GM19455 (cell line): Measurements from ENCODE around the gene C2orf72.

Experiments used
- ATAC-seq: cut with Tn5 transposase; IDR thresholded peaks from one replicate; pipeline ENCODE4 v1.9.1; 2021; ENCODE audit not compliant: unreplicated experiment

C2orf72 gene

DNA sequence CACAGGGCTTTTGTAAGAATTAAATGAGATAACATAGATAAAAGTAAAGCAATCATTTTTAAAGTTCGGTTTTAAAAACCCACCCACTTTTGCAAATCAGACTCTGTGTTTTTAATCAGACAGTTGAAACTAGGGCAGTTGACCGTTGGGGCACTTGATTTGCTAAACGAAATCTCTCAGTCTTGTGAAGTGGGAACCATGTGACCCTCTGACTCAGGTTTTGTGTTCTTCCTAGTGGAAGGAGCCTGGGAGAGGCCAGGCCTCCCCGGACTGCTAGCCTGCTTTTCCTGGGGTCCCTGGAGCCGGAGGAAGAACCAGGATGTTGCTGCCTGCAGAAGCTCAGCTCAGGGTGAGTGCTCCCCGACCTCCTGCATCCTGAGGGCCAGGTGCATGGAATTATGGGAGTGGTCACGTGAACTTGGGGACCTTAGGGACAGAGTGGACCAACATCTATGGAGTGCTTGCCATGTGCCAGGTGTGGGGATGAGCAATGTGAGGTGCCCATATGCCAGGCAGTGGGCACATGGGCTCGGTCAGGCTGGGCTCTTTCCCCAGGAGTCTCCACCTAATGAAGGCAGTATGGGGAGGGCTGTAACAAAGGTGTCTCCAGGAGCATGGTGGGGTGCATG is 3.9 kb downstream of the C2orf72 start:
- no peak for ATAC-seq

DNA sequence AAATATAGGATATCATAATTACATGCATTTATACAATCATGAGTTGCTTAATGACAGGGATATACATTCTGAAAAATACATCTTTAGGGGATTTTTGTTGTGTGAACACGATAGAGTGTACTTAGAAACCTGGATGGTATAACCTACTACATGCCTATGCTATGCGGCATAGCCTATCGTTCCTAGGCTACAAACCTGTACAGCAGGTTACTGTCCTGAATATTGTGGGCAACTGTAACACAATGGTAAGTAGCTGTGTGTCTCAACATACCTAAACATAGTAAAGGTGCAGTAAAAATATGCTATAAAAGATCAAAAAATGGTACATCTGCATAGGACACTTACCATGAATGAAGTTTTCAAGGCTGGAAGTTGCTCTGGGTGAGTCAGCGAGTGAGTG is 6.5 kb downstream of the C2orf72 start:
- ATAC-seq, result no peak

DNA sequence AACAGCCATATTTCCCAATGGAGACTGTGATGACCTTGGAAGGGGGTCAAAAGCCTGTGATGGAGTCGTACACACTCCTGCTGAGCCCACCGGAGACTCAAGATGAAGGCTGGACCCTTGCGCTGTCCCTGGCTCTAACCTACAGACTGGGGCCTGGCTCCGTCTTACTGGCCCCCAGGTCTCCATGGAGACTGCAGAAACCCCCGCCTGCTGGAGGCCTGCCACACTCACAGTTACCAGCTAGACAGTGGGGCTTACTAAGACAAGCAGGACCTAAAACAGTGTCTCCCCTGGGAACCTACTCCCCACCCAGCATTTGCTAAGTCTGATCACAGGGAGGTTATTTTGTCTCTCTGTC is 9.6 kb downstream of the C2orf72 start:
- ATAC-seq, result no peak

DNA sequence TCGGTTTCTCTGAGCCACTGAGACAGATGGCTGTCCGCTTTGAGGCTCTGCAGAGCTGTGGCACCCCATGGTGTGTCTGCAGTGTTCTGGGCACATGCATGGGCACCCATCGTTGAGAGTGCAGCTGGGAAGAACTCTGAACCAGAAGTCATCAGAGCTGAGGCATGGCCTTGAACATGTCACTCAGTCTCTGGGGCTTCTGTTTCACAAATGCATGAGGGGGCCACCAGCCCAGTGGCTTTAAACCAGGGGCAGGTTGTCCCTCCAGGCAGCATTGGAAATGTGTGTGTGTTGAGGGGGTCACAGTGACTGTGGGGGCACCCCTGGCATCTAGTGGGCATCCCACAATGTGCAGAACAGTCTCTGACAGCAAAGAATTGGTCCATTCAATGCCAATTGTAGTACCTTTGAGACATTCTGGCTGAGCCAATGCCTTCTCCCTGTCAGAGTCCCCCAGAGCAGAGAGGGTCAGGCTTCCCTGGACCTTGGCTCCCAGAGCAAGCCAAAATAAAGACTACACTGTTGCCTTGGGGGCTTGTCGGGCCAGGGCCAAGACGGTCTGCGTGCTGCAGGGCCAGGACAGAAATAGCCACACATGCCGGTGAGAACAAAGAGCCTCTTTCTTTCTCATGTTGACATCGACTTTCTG is 10.1 kb downstream of the C2orf72 start:
- ATAC-seq, result no peak

DNA sequence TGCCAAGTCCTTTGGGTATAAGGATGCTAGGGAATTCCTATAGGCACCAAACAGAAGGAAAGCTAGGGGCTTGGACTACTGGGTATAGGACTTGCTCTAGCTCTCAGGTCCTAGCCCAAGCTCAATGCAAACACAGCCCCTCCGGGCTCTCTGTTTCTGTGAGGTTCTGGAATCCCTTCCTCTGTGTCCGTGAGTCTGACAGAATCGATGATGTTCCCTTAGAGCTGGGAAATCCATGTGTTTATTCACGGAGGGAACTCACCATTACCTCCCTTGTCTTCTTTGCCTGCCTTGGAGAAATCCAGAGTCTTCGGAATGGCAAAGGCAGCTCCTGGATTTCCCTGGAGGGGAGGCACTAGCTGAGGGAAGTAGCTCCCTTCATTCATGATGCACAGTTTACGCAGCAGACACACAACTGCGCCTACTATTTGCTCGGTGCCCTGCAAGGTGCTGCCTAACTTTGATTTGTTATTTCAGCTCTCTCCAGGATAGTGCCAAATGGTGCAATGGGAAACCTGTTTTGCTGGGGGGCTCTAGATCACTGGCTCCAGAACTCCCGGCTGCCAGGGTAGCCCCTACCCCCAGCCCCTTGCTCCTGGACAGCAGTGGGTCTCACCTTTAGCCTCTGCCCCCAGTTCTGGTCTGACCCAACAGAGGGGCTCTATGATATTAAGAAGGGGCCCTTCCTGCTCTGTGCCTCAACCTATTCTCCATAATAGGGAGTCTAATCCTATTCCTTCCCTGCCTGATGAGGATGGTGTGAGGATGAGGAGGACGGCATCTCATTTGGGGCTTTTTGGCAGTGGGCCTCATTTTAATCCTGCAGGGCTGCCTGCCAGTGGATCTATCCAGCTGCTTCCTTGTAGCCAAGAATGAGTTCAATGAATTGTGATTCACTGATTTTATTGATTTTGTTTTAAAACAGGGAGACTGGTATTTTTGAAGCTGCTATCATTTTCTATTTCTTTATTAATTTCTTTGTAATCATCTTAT is 10.9 kb downstream of the C2orf72 start:
- no peak for ATAC-seq

- ATAC-seq, result no peak
These were observed 12.1 kb downstream of the C2orf72 start for GRCh38 chr2:231049286-231050017.

DNA sequence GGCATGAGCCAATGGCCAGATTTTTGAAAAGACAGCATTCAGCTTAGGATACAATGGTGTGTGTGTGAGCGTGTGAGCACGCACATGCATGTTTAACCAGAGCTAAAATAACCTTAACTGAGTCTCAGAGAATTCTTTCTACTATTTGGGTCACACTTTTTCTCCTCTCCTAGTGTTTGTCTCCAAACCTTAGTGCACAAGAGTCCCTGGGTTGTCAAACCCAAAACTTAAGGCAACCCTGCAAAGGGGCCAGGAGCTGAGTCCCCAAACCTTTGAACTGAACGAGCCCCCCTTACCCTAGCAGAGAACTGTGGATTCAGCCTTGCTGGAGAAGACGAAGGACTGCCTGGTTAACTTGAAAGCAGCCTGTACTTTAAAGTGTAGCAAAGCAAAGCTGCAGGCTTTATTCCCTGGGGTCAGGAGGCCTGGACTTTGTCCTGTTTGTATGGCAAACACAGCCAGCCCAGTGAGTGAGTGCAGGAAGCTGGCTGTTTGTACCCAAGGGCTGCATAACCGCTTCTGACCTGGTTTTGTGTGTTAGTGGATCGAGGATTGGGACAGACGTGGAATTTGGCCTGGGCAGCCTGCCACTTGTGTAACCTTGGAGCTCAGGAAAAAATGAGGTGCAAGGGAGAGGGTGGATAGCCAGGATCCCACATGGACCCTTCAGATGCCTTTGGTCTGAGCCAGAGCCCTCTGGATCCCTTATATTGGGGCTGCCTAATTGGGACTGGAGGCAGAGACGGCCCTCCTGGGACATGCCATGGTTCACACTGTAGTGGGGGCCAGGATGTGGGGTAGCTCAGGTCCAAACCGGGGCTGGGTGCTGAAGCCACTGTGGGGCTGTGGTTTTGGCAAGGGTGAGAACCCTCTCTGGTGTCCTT is 12.9 kb downstream of the C2orf72 start:
- no peak for ATAC-seq

DNA sequence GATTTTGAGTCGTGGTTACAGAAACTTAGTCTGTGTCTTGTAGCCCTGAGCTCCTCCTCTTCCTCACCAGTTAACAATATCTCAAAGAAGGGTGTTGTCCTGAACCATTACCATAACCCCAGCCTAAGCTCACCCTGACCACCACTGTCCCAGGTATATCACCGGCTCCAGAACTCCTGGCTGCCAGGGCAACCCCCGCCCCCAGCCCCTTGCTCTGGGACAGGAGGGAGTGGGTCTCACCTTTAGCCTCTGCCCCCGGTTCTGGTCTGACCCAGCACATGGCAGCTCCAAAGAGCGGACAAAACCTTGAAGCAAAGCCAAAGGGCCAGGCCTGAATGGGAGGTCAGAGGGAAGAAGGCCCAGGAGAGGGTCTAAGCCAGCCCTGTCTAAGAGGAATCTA is 13.8 kb downstream of the C2orf72 start:
- no peak for ATAC-seq

- ATAC-seq, result peak; percentile 65
These were observed 15.4 kb downstream of the C2orf72 start for GRCh38 chr2:231052494-231053451.

DNA sequence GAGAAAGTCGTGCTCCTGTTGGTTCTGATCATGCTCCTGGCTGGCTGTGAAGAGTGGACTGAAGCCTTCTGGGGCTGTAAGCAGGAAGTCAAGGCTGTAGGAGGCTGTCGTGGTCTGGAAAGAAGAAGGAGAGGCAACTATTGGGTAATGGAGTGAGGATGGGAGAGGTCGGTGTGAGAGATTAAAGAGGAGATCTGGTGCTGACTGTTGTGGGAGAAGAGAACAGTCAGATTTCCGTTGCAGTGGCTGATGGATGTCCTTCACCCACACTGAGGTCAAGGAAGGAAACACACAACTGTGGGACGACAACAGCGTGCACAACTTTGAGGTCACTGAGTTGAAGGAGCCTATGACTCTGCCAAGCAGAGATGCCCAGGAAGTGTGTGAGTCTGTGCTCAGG is 16.5 kb downstream of the C2orf72 start:
- ATAC-seq, result no peak

DNA sequence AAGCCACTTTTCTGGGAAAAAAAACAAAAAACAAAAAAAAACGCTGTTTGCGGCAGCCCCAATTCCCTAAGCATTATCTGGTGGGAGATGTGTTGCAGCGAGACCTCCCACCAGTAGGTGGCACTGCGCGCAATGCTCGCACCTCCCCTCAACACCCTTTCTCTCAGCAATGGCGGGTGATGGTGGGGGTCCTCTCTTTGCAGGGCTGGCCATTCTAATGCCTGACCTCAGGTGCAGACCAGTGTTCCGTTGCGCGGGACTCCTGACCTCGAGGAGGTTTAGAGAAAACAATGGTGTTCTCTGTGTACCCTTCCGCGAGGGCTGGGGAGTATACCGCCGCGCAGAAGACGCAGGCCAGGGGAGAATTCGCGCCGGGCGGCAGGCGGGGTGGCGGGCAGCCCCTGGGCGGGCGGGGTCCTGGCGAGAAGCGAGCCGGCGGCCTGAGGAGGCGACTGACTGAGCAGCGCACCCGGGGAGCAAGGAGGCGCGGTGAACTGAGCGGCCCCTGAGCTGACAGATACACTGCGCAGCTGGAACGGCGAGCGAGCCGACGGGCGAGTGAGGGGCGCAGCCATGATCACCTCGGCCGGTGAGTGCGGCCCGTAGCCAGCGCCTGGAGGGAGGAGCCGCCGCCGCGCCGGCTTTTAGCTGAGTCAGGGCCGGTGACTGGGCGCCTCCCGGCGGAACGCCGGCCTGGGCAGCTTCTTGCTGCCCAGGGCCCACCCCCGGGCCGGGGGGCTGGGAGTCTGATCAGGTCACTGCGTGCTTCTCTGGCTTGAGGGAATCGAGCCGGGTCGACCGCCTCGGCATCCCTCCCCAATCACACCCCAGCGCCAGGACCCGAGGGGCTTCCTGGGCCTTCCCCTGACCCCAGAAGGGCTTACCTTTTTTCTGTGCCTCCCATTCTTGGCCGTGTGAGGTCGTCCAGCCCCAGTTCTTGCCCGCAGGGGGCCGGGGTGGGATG is 19.4 kb downstream of the C2orf72 start, which contains the start of gene PSMD1:
TSS of gene PSMD1 (plus strand) at position 415 of the 964 bp plus-strand sequence. CDS start at position 574, 159 bp downstream.
- ATAC-seq, result peak; percentile 74

GRCh38 chr2:231057590-231057989 is 20.3 kb downstream of the C2orf72 start:
- no peak for ATAC-seq

GRCh38 chr2:231058761-231059550 is 21.6 kb downstream of the C2orf72 start:
- ATAC-seq, result no peak

GRCh38 chr2:231059756-231060155 is 22.4 kb downstream of the C2orf72 start:
- no peak for ATAC-seq

DNA sequence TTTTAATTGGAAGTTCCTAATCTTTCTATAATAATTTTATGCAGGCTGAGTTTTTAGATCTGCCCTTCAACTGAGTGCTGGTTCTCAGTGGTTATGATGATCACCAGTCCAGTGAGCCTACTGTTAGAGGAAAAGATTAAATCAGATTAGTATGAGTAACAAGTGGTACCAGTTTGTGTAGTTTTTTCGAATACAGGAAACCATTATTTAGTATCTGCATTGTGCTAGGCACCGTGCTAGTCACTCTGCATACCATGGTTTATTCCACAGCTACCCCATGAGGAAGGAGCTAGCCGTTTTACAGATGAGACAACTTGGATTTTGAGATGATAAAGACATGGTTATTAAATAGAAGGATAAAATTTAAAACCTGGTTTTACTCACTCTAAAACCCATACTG is 25.5 kb downstream of the C2orf72 start:
- ATAC-seq, result no peak

GRCh38 chr2:231063347-231063746 is 26.0 kb downstream of the C2orf72 start:
- no peak for ATAC-seq

DNA sequence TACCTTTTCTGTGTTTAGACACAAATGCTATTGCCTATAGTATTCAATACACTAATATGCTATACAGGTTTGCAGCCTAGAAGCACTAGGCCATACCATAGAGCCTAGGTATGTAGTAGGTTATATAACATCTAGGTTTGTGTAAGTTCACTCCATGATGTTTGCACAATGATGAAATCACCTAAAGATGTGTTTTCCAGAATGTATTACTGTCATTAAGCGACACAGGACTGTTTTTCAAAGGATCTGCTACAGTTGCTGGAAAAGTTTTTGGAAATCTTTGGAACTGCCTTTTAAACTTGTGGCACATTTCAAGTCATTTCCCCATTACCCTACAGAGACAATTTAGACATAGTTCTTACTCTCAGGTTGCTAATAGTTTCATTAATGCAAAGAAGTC is 28.6 kb downstream of the C2orf72 start:
- ATAC-seq, result no peak
